Sigmoid colon (tissue), 4 donors: ENCODE data around the gene PUS7L.

Experiments
- CTCF ChIP-seq, 4 experiments: fragments of 450-650 bp in 3 of 4; fragments of 200-600 bp in 1 of 4; IDR thresholded peaks; one replicate each; pipeline ENCODE4 v1.5.1; 2016 to 2019; ENCODE audit warnings: antibody characterized with exemption in 4 of 4, mild to moderate bottlenecking in 3 of 4, moderate library complexity in 2 of 4
- POLR2A ChIP-seq, 2 donors: fragments of 450-650 bp; IDR thresholded peaks; one replicate each; pipeline ENCODE4 v1.6.1; 2016; ENCODE audit warnings: antibody characterized with exemption in 2 of 2, mild to moderate bottlenecking in 2 of 2, moderate library complexity in 2 of 2
- POLR2AphosphoS5 ChIP-seq, 4 donors: sonication (generic); formaldehyde crosslinking; IDR thresholded peaks; one replicate each; pipeline ENCODE4 v1.6.1; 2017; ENCODE audit warnings: antibody characterized with exemption in 4 of 4

DNA sequence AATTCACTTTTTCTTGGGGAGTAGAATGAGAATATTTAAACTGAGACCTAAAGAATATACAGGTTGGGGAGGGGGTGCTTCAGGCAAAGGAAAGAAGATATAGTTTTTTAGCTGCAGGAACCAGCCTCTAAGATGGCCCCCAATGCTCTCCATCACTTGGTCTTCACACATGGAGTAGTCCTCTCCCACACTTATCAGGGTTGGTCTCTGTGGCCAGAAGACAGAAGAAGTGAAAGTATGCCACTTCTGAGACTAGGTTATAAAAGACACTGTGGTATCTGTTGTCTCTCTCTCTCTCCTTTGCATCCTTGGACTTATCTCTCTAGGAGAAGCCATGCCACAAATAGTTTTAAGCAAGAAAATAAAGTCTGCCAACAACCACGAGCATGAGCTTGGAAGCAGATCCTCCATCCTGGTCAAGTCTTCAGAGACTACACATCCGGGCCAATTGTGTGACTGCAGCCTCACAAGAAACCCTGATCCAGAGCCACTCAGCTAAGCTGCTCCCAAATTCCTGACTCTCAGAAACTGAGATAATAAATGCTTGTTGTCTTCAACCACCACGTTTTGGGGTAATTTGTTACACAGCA is 18.0 kb downstream of the PUS7L start:
- TF ChIP-seq CTCF (IDR thresholded peaks at IDR 0.05) = no peak
- TF ChIP-seq POLR2A (IDR thresholded peaks at IDR 0.05) = no peak
- TF ChIP-seq POLR2AphosphoS5 (IDR thresholded peaks at IDR 0.05) = no peak
